ENCODE data around the gene CCR9.
"Not testable (repeated sequence)": the region's sequence is repeated elsewhere in the genome, so short reads cannot be mapped to it uniquely, and the experiment has no call there.

DNA sequence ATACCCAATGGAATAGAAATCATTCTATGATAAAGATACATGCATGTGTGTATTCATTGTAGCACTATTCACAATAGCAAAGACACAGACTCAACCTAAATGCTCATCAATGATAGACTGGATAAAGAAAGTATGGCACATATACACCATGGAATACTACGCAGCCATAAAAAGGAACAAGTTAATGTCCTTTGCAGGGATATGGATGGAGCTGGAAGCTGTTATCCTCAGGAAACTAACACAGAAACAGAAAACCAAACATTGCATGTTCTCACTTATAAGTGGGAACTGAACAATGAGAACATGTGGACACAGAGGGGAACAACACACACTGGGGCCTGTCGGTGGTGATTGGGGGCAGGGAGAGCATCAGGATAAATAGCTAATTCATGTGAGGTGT lies 29.3 kb upstream of the CCR9 start:
- not testable (repeated sequence) for TF ChIP-seq EZH2 (IDR thresholded peaks at IDR 0.05; ENCODE audit: insufficient read depth, poor library complexity, severe bottlenecking); EZH2phosphoT487 (IDR thresholded peaks at IDR 0.05; ENCODE audit: insufficient read depth, low read depth)

Measured in GM23248 (cell line).